Adrenal gland (tissue), 12 donors: ENCODE measurements around the gene OTOP3. TPM values are rescaled to one million over a fixed set of nuclear protein-coding genes. Genes with fewer than 3 reads are reported as not detected.

Experiments used
- DNase-seq, 7 donors: peaks; one replicate each; pipeline ENCODE4 v3.0.0-alpha.2; 2019 to 2020
- H3K27ac ChIP-seq, 5 donors: fragments of 200-600 bp; sonication (generic) in 4 of 5; 1 replicate in 3 of 5; 2 replicates in 2 of 5; pipeline versions ENCODE4 v1.5.1 to v1.8.0; 2016 to 2020; ENCODE audit warnings: mild to moderate bottlenecking in 1 of 5
- H3K27me3 ChIP-seq: fragments of 200-600 bp; 2 replicates; pipeline ENCODE4 v1.8.0; 2021
- H3K36me3 ChIP-seq, 2 donors: fragments of 200-600 bp; replicated peaks in 1 of 2; 1 replicate in 1 of 2; 2 replicates in 1 of 2; pipeline versions ENCODE4 v1.5.1 to v1.8.0; 2018 to 2022
- H3K4me1 ChIP-seq, 2 donors: fragments of 200-600 bp; replicated peaks in 1 of 2; 1 replicate in 1 of 2; 2 replicates in 1 of 2; pipeline versions ENCODE4 v1.5.1 to v1.8.0; 2018 to 2021
- H3K4me3 ChIP-seq, 4 donors: fragments of 200-600 bp; sonication (generic) in 3 of 4; one replicate each; pipeline ENCODE4 v1.5.1; 2016 to 2018
- H3K9me3 ChIP-seq, 3 donors: fragments of 200-600 bp; sonication (generic) in 1 of 3; replicated peaks in 1 of 3; 1 replicate in 2 of 3; 2 replicates in 1 of 3; pipeline versions ENCODE4 v1.5.1 to v1.8.0; 2016 to 2021
- POLR2A ChIP-seq, 2 donors: fragments of 450-650 bp; IDR thresholded peaks; one replicate each; pipeline ENCODE4 v1.6.1; 2017; ENCODE audit warnings: antibody characterized with exemption in 2 of 2, mild to moderate bottlenecking in 2 of 2, moderate library complexity in 1 of 2
- WGBS, 4 donors: extraction: QIAGEN DNeasy Blood & Tissue Kit in 2 of 4; methylation state at CpG; one replicate each; pipeline versions ENCODE4 v1.1.5 to v1.1.7; 2013 to 2017; 5-methylcytosine and 5-hydroxymethylcytosine counted together
- intact Hi-C, 2 donors: fragments of 100-400 bp; cut with DNase I; formaldehyde crosslinking; loops; one replicate each; pipeline versions ENCODE4 v1.14.1 to v1.15.0; 2022 to 2023
- polyA plus RNA-seq, 3 donors: library from polyadenylated mRNA; stranded (reverse); fragments of 200-250 nt in 2 of 3; fragments of 350-450 nt in 1 of 3; fragmentation: Illumina TruSeq in 1 of 3; extraction: RNeasy Lipid Tissue Mini Kit (QIAGEN cat#74804) in 1 of 3; gene quantifications; one replicate each; pipeline ENCODE4 v1.2.3, GENCODE V29; 2013 to 2014
- total RNA-seq, 9 donors: library from RNA; depleted of rRNA in 4 of 9; stranded (reverse); fragments of >200 nt in 4 of 9; fragments of 120-200 nt in 1 of 9; fragmentation: NEBNext Ultra II Directional in 1 of 9; extraction: Animal tissue kit (Norgen Biotek cat#: 25700) in 1 of 9; gene quantifications; one replicate each; pipeline versions ENCODE4 v1.1.0 to v1.2.4, GENCODE V29; 2013 to 2023
- TF ChIP-seq, protein P1 (sequence below), 6 experiments: fragments of 450-650 bp in 4 of 6; fragments of 200-600 bp in 2 of 6; sonication (generic) in 1 of 6; IDR thresholded peaks; 1 replicate in 5 of 6; 2 replicates in 1 of 6; pipeline versions ENCODE4 v1.5.1 to v1.8.0; 2016 to 2021; ENCODE audit warnings: antibody characterized with exemption in 6 of 6, mild to moderate bottlenecking in 2 of 6, moderate library complexity in 1 of 6
- donor health status: healthy with polysubstance abuse.
- donor health status: Bipolar disorder and iron deficiency.
- donor health status: DM: yes; HTN: yes; CAD: no.
- donor health status: DM: no; HTN: no; CAD: no.
- donor health status: DM: no; HTN: no; CAD: no.
- donor health status: DM: yes; HTN: yes; CAD: no.

The OTOP3 gene
- total and polyA plus RNA-seq, 12 donors = not detected

DNA sequence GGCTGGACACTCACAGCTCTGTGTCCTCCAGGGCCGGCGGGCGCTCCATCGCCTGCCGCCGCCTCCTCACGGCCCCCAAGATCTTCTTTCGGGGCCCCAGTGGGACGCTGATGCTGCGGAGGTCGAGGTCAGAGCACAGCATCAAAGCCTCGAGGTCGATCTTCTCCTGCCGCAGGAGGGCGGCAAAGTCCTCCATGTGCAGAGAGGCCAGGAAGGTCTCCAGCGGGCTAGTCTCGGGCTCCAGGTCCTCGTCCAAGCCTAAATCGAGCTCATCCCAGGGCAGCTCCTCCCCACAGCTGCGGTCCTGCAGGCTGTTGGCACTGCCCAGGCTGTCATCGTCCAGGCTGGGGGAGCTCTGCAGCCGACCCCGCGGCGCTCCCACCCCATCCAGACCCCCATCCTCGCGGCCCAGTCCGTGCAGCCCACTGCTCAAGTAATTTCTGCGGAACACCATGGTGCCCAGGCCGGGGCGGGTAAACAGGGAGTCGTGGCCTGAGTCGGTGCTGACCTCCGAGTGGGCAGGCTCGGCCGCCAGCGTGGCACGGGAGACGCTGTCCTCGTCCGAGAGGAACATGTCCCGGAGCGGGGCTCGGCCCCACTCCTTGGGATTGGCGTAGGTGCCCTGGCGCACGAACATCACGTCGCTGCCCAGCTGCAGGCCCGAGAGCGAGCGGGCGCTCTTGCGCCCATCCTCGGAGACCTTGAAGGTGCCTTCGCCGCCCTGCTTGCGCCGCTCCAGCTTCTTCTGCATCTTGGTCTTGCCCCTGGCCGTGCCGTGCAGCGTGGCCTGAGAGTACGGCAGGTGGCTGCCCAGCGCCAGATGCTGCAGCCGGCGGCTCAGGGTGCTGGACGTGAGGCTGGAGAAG, 16.0 kb upstream of the OTOP3 start:
- peaks cover 11% of the 10 kb centered on the region for H3K27me3 ChIP-seq
- intact Hi-C loops = loop anchor here (5.0 kb wide), 1 partner anchor 38 kb away; no protein-coding TSS in a partner anchor
- 70 to 94% (median 81%) methylated on average over 22 to 67 of the region's 67 CpGs for WGBS, 4 donors
- H3K9me3 ChIP-seq = no peaks in the 10 kb centered on the region
- no peak overlapping the region for H3K4me3 ChIP-seq
- peaks cover 13 to 19% of the 10 kb centered on the region in 2 donors for H3K4me1 ChIP-seq
- H3K36me3 ChIP-seq = no peaks in the 10 kb centered on the region
- TF ChIP-seq, protein P1, sequence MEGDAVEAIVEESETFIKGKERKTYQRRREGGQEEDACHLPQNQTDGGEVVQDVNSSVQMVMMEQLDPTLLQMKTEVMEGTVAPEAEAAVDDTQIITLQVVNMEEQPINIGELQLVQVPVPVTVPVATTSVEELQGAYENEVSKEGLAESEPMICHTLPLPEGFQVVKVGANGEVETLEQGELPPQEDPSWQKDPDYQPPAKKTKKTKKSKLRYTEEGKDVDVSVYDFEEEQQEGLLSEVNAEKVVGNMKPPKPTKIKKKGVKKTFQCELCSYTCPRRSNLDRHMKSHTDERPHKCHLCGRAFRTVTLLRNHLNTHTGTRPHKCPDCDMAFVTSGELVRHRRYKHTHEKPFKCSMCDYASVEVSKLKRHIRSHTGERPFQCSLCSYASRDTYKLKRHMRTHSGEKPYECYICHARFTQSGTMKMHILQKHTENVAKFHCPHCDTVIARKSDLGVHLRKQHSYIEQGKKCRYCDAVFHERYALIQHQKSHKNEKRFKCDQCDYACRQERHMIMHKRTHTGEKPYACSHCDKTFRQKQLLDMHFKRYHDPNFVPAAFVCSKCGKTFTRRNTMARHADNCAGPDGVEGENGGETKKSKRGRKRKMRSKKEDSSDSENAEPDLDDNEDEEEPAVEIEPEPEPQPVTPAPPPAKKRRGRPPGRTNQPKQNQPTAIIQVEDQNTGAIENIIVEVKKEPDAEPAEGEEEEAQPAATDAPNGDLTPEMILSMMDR (IDR thresholded peaks at IDR 0.05) = no peak
- TF ChIP-seq POLR2A (IDR thresholded peaks at IDR 0.05) = no peak
- DNase-seq = no peak
- H3K27ac ChIP-seq = no peak overlapping the region

DNA sequence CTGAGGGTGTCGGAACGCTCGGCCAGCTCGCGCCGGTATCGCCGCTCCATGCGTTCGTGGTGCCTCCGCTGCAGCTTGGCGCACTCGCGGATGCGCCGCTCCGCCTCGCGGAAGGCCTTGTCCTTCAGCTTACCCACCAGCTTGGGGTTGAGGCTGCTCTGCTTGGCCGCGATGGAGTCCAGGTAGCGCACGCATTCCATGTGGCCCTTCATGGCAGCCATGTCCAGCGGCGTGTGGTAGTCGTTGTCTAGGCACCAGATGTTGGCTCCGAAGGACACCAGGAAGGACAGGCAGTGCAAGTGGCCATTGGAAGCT, 15.4 kb upstream of the OTOP3 start:
- H3K4me1 ChIP-seq = peaks cover 13 to 20% of the 10 kb centered on the region in 2 donors

GRCh38 chr17:74920642-74921025, 15.1 kb upstream of the OTOP3 start:
- WGBS, 4 donors = 66 to 82% (median 71%) methylated on average over 6 of the region's 6 CpGs
- H3K4me3 ChIP-seq = no peak overlapping the region
- no peak for DNase-seq
- no peaks in the 10 kb centered on the region for H3K9me3 ChIP-seq
- no peaks in the 10 kb centered on the region for H3K36me3 ChIP-seq
- H3K4me1 ChIP-seq = peaks cover 13 to 20% of the 10 kb centered on the region in 2 donors
- TF ChIP-seq, protein P1 (IDR thresholded peaks at IDR 0.05) = no peak
- TF ChIP-seq POLR2A (IDR thresholded peaks at IDR 0.05) = no peak
- H3K27me3 ChIP-seq = peaks cover 21% of the 10 kb centered on the region
- H3K27ac ChIP-seq = no peak overlapping the region
- intact Hi-C loops = loop anchor here (5.0 kb wide), 1 partner anchor 37 kb away; no protein-coding TSS in a partner anchor

More for the DNA sequence above, 15.4 kb upstream of the OTOP3 start:
- Histone ChIP-seq H3K36me3 (no peaks in the 10 kb centered on the region), H3K27me3 (peaks cover 17% of the 10 kb centered on the region), H3K9me3 (no peaks in the 10 kb centered on the region), H3K27ac (no peak overlapping the region), H3K4me3 (no peak overlapping the region)
- TF ChIP-seq, protein P1 (IDR thresholded peaks at IDR 0.05) = no peak
- TF ChIP-seq POLR2A (IDR thresholded peaks at IDR 0.05) = no peak
- DNase-seq = no peak
- 84 to 98% (median 88%) methylated on average over 15 to 27 of the region's 27 CpGs for WGBS, 4 donors
- intact Hi-C loops = loop anchor here (5.0 kb wide), 1 partner anchor 37 kb away; no protein-coding TSS in a partner anchor

- DNase-seq = no peak
- TF ChIP-seq POLR2A (IDR thresholded peaks at IDR 0.05) = no peak
- TF ChIP-seq, protein P1 (IDR thresholded peaks at IDR 0.05) = no peak
- H3K36me3 ChIP-seq = no peaks in the 10 kb centered on the region
- peaks cover 24% of the 10 kb centered on the region for H3K27me3 ChIP-seq
- no peak overlapping the region for H3K27ac ChIP-seq
- WGBS, 4 donors = 55 to 82% (median 68%) methylated on average over 15 to 19 of the region's 19 CpGs
- no peak overlapping the region for H3K4me3 ChIP-seq
- intact Hi-C loops = loop anchor here (5.0 kb wide), 1 partner anchor 36 kb away; no protein-coding TSS in a partner anchor
- no peaks in the 10 kb centered on the region for H3K9me3 ChIP-seq
- H3K4me1 ChIP-seq = peaks cover 13 to 20% of the 10 kb centered on the region in 2 donors
These were observed 14.5 kb upstream of the OTOP3 start for GRCh38 chr17:74921026-74921681.
